H9 (cell line): ENCODE results near the gene C2CD4A. TPM values are rescaled to one million over a fixed set of nuclear protein-coding genes. Genes with fewer than 3 reads are reported as not detected.

Experiments
- DNase-seq: peaks from one replicate; pipeline ENCODE4 v3.0.0-alpha.2; 2017
- H2AFZ ChIP-seq: one replicate; pipeline ENCODE4 v1.6.1; 2013; ENCODE audit warnings: mild to moderate bottlenecking, low read length, control low read depth, moderate library complexity
- H2AK5ac ChIP-seq: 2 replicates; pipeline ENCODE4 v1.6.1; 2013; ENCODE audit warnings: low read length, control low read depth, mixed read lengths; ENCODE audit not compliant: insufficient read length
- H2BK120ac ChIP-seq: one replicate; pipeline ENCODE4 v1.6.1; 2013; ENCODE audit warnings: low read depth, mild to moderate bottlenecking, low read length, control low read depth, inconsistent platforms; ENCODE audit not compliant: poor library complexity, severe bottlenecking
- H2BK12ac ChIP-seq: 2 replicates; pipeline ENCODE4 v1.6.1; 2013; ENCODE audit warnings: low read length, control low read depth, mixed read lengths, low read depth; ENCODE audit not compliant: insufficient read length
- H2BK15ac ChIP-seq: 2 replicates; pipeline ENCODE4 v1.6.1; 2013; ENCODE audit warnings: low read depth, low read length, control low read depth
- H2BK20ac ChIP-seq: one replicate; pipeline ENCODE4 v1.6.1; 2013; ENCODE audit warnings: low read depth, mild to moderate bottlenecking, low read length, control low read depth, inconsistent platforms; ENCODE audit not compliant: poor library complexity, severe bottlenecking
- H2BK5ac ChIP-seq: 2 replicates; pipeline ENCODE4 v1.6.1; 2013; ENCODE audit warnings: low read length, control low read depth, mixed read lengths; ENCODE audit not compliant: insufficient read length
- H3K14ac ChIP-seq: 2 replicates; pipeline ENCODE4 v1.6.1; 2013; ENCODE audit warnings: low read length, control low read depth; ENCODE audit not compliant: insufficient read depth
- H3K18ac ChIP-seq: 2 replicates; pipeline ENCODE4 v1.6.1; 2013; ENCODE audit warnings: low read depth, mild to moderate bottlenecking, mixed read lengths, low read length, control low read depth; ENCODE audit not compliant: insufficient read length
- H3K23ac ChIP-seq: 2 replicates; pipeline ENCODE4 v1.6.1; 2013; ENCODE audit warnings: low read length, control low read depth, mixed read lengths, low read depth; ENCODE audit not compliant: insufficient read length
- H3K23me2 ChIP-seq: 2 replicates; pipeline ENCODE4 v1.6.1; 2013; ENCODE audit warnings: low read depth, mild to moderate bottlenecking, mixed read lengths, low read length, control low read depth; ENCODE audit not compliant: insufficient read length, poor library complexity, severe bottlenecking
- H3K27ac ChIP-seq: 2 replicates; pipeline ENCODE4 v1.5.1; 2013; ENCODE audit warnings: low read length, control low read depth, mixed read lengths, low read depth; ENCODE audit not compliant: insufficient read length
- H3K27me3 ChIP-seq: 2 replicates; pipeline ENCODE4 v1.6.1; 2013; ENCODE audit warnings: low read length, control low read depth, inconsistent platforms; ENCODE audit not compliant: insufficient read depth
- H3K4ac ChIP-seq: 2 replicates; pipeline ENCODE4 v1.6.1; 2013; ENCODE audit warnings: low read depth, mild to moderate bottlenecking, control low read depth, inconsistent platforms, low read length, moderate library complexity
- H3K4me1 ChIP-seq: 2 replicates; pipeline ENCODE4 v1.6.1; 2013; ENCODE audit warnings: low read length, control low read depth, inconsistent platforms; ENCODE audit not compliant: insufficient read depth
- H3K4me2 ChIP-seq: 2 replicates; pipeline ENCODE4 v1.6.1; 2013; ENCODE audit warnings: low read length, control low read depth, mixed read lengths; ENCODE audit not compliant: insufficient read length, insufficient read depth
- H3K56ac ChIP-seq: 2 replicates; pipeline ENCODE4 v1.6.1; 2013; ENCODE audit warnings: low read depth, mild to moderate bottlenecking, mixed read lengths, low read length, control low read depth; ENCODE audit not compliant: insufficient read length
- H3K79me1 ChIP-seq: 2 replicates; pipeline ENCODE4 v1.6.1; 2013; ENCODE audit warnings: low read depth, mild to moderate bottlenecking, moderate library complexity, low read length, control low read depth, inconsistent platforms; ENCODE audit not compliant: insufficient read depth, poor library complexity, severe bottlenecking
- H3K79me2 ChIP-seq: 2 replicates; pipeline ENCODE4 v1.6.1; 2013; ENCODE audit warnings: low read length, control low read depth, inconsistent platforms; ENCODE audit not compliant: insufficient read depth
- H3K9ac ChIP-seq: 2 replicates; pipeline ENCODE4 v1.6.1; 2013; ENCODE audit warnings: low read length, control low read depth, mixed read lengths; ENCODE audit not compliant: insufficient read length; ENCODE audit errors: extremely low read depth
- H3K9me3 ChIP-seq: one replicate; pipeline ENCODE4 v1.6.1; 2013; ENCODE audit warnings: low read depth, low read length, inconsistent platforms; ENCODE audit not compliant: control insufficient read depth
- H3T11ph ChIP-seq: one replicate; pipeline ENCODE4 v1.6.1; 2013; ENCODE audit warnings: mild to moderate bottlenecking, low read length, control low read depth, inconsistent platforms
- H4K20me1 ChIP-seq: one replicate; pipeline ENCODE4 v1.6.1; 2013; ENCODE audit not compliant: control insufficient read depth, insufficient read length, insufficient read depth
- H4K5ac ChIP-seq: 2 replicates; pipeline ENCODE4 v1.6.1; 2013; ENCODE audit warnings: low read depth, mild to moderate bottlenecking, mixed read lengths, low read length, control low read depth; ENCODE audit not compliant: insufficient read length
- H4K8ac ChIP-seq: replicated peaks from 2 replicates; pipeline ENCODE4 v1.6.1; 2013; ENCODE audit warnings: low read length, control low read depth, mixed read lengths, low read depth; ENCODE audit not compliant: insufficient read length
- H4K91ac ChIP-seq: 2 replicates; pipeline ENCODE4 v1.6.1; 2013; ENCODE audit warnings: low read depth, mild to moderate bottlenecking, moderate library complexity, mixed read lengths, low read length, control low read depth; ENCODE audit not compliant: insufficient read length
- H3K27ac Mint-ChIP-seq, 3 experiments: 2 replicates in 2 of 3; 3 replicates in 1 of 3; pipeline ENCODE4 v1.8.0; 2020 to 2021; ENCODE audit warnings: mixed read lengths in 3 of 3, mild to moderate bottlenecking in 1 of 3, moderate library complexity in 1 of 3
- H3K27me3 Mint-ChIP-seq: 2 replicates; pipeline ENCODE4 v1.8.0; 2021; ENCODE audit warnings: low read depth, mild to moderate bottlenecking, moderate library complexity, mixed read lengths
- H3K36me3 Mint-ChIP-seq, 3 experiments: 2 replicates in 2 of 3; 3 replicates in 1 of 3; pipeline ENCODE4 v1.8.0; 2020 to 2021; ENCODE audit warnings: low read depth in 3 of 3, mixed read lengths in 3 of 3; ENCODE audit not compliant: insufficient read depth in 1 of 3
- H3K4me1 Mint-ChIP-seq, 2 experiments: 2 replicates each; pipeline ENCODE4 v1.8.0; 2020; ENCODE audit warnings: mixed read lengths in 2 of 2
- H3K4me3 Mint-ChIP-seq, 2 experiments: 2 replicates in 1 of 2; 3 replicates in 1 of 2; pipeline ENCODE4 v1.8.0; 2020 to 2021; ENCODE audit warnings: mild to moderate bottlenecking in 2 of 2, mixed read lengths in 2 of 2, moderate library complexity in 1 of 2
- H3K9me3 Mint-ChIP-seq, 2 experiments: 2 replicates in 1 of 2; 3 replicates in 1 of 2; pipeline ENCODE4 v1.8.0; 2020; ENCODE audit warnings: mild to moderate bottlenecking in 2 of 2, mixed read lengths in 2 of 2, moderate library complexity in 1 of 2
- WGBS: extraction: QIAGEN DNeasy Blood & Tissue Kit; methylation state at CpG from one replicate; pipeline ENCODE4 v1.1.7; 2013; ENCODE audit warnings: missing lambda C conversion rate, low lambda C conversion rate, mixed read lengths; ENCODE audit not compliant: insufficient read length; ENCODE audit errors: extremely low coverage; 5-methylcytosine and 5-hydroxymethylcytosine counted together
- total RNA-seq: library from RNA; stranded (reverse); gene quantifications from 2 replicates; pipeline ENCODE4 v1.2.1, GENCODE V29; 2021
- TF ChIP-seq, protein P1 (sequence below): fragments of 200-600 bp; sonication (generic); conservative IDR thresholded peaks from 3 replicates; pipeline ENCODE4 v1.8.0; 2021; ENCODE audit warnings: antibody characterized with exemption, mild to moderate bottlenecking

Gene C2CD4A
- total RNA-seq, 1 experiment from 2014 or later = not detected

DNA sequence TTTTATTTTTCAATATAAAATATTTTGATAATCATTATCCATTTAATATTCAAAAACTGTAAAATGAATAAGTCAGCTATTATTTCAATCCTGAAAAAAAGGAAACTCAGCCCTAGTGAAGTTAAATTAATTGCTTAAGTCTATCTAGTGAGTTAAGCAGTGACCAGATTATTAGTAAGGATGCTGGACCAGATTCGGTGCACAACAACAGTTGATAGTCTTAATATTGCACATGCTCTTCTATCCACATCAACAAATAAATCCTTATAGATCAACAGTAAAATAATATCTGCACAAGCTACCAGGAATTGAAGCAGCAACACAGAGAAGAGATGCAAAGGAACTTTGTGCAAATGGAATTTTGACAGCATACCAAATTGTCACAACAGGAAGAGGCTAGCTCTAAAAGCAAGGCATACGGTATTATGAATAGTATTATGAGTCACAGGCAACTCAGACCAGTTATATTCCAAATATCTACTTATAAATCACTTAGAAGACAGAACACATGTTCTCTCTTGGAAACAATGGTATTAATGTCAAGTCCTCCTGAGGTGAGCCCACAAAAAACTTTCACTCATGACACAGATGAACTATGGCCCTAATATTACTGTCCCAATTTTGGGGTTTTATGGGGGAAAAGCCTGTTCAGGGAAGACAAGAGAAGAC lies 31.4 kb upstream of the C2CD4A start:
- Histone ChIP-seq H3K79me2 (no peaks in the 10 kb centered on the region), H3K9ac (no peak overlapping the region), H3K14ac (no peak overlapping the region), H2BK20ac (no peak overlapping the region), H2AFZ (no peak overlapping the region), H2BK5ac (no peak overlapping the region), H3K56ac (no peak overlapping the region), H3K4ac (no peak overlapping the region), H4K5ac (no peak overlapping the region), H3K27ac (no peak overlapping the region), H2BK15ac (no peak overlapping the region), H2AK5ac (no peak overlapping the region), H3K4me2 (no peak overlapping the region), H3K27me3 (no peaks in the 10 kb centered on the region), H3K79me1 (no peaks in the 10 kb centered on the region), H2BK12ac (no peak overlapping the region), H4K8ac (no peak overlapping the region), H3K9me3 (no peaks in the 10 kb centered on the region), H3K23ac (no peak overlapping the region), H3K4me1 (no peaks in the 10 kb centered on the region), H3K18ac (no peak overlapping the region), H2BK120ac (no peak overlapping the region), H3K23me2 (no peaks in the 10 kb centered on the region), H3T11ph (no peak overlapping the region), H4K20me1 (no peaks in the 10 kb centered on the region), H4K91ac (no peak overlapping the region)
- H3K27me3 Mint-ChIP-seq = no peaks in the 10 kb centered on the region
- no CpG with 5 or more reads among the region's 2 CpGs for WGBS
- H3K4me3 Mint-ChIP-seq = no peak overlapping the region
- TF ChIP-seq, protein P1, sequence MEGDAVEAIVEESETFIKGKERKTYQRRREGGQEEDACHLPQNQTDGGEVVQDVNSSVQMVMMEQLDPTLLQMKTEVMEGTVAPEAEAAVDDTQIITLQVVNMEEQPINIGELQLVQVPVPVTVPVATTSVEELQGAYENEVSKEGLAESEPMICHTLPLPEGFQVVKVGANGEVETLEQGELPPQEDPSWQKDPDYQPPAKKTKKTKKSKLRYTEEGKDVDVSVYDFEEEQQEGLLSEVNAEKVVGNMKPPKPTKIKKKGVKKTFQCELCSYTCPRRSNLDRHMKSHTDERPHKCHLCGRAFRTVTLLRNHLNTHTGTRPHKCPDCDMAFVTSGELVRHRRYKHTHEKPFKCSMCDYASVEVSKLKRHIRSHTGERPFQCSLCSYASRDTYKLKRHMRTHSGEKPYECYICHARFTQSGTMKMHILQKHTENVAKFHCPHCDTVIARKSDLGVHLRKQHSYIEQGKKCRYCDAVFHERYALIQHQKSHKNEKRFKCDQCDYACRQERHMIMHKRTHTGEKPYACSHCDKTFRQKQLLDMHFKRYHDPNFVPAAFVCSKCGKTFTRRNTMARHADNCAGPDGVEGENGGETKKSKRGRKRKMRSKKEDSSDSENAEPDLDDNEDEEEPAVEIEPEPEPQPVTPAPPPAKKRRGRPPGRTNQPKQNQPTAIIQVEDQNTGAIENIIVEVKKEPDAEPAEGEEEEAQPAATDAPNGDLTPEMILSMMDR = no peak
- H3K4me1 Mint-ChIP-seq = no peaks in the 10 kb centered on the region
- H3K9me3 Mint-ChIP-seq = no peaks in the 10 kb centered on the region
- no peak for DNase-seq
- H3K36me3 Mint-ChIP-seq = peaks cover 0 to 9% (median 3%) of the 10 kb centered on the region in 3 experiments; a peak in 4 of 7 replicates
- no peak overlapping the region; a peak in 2 of 7 replicates for H3K27ac Mint-ChIP-seq
